ENCODE data around the gene TRAF5.

DNA sequence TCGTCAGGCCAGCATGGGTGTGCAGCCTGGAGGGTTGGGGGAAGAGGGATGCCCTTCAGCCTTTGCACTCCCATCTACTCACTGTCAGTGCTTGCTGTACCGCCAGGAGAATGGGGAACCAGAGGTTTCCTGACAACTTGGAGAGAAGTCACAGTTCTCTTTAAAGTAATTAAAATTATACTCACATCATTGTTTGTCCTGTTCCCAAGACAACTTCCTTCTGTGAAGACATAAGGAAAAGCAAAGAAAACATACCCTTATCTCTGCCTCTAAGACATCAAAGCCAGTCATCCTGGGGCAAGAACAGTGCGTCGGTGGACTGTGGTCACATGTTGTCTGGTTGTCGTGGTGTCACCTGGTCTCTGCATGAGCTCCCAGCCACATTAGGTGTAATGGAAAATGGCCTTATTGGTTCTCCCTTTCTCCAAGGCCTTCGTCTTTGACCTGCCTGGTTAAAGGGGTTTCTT is 17.6 kb downstream of the TRAF5 start:
- TF ChIP-seq TARDBP (IDR thresholded peaks at IDR 0.05) = no peak
- TF ChIP-seq BHLHE40 (IDR thresholded peaks at IDR 0.05; ENCODE audit: borderline replicate concordance) = no peak
- no peak for TF ChIP-seq FOXK2 (IDR thresholded peaks at IDR 0.05)
- no peak for TF ChIP-seq ZNF384 (IDR thresholded peaks at IDR 0.05)

Measured in HEK293T (cell line).